ENCODE results near the gene ANGPTL4. TPM values are rescaled to one million over a fixed set of nuclear protein-coding genes. Genes with fewer than 3 reads are reported as not detected.

ANGPTL4 gene
- total RNA-seq, 2 experiments from 2014 or later, result not detected

DNA sequence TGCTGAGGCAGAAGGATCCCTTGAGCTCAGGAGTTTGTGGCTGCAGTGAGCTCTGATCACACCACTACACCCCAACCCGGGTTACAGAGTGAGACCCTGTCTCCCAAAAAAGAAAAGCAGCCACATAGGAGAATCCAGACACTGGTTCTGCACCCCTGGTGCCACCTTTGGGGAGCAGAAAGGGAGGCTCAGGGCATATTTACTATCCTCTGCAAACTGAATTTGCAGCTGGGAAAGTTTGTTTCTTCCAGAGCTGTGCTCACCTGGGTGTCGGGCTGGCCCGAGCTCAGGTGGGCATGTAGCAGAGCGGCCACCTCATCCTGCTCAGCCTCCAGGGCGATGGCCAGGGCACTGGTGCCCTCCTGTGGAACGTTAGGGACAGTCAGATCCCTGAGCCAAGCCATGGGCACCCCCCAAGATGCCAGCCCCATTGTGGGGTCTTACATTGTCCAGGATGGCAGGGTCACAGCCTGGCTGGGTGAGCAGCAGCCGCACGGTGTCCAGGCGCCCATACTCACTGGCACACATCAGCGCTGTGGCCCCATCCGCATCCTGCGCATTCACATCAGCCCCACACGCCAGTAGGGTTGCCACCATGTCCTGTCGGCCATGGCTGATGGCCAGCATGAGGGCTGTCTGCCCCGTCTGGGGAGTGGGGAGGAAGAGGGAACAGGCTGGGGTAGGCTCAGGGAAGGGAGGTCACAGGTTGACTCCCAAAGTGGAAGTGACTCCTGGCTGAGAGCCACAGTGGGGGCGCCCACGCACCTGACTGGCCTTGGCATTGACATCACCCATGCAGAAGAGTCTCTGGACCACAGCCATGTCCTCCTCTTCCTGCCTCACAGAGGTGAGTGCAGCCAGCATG, 39.5 kb upstream of the ANGPTL4 start:
- Mint-ChIP-seq H3K4me3 (no peak overlapping the region), H3K4me1 (peaks cover 34% of the 10 kb centered on the region), H3K27me3 (peaks cover 10% of the 10 kb centered on the region), H3K36me3 (ENCODE audit: low read depth) (peaks cover 26% of the 10 kb centered on the region), H3K27ac (no peak overlapping the region), H3K9me3 (no peaks in the 10 kb centered on the region)
- POLR2A ChIA-PET, result interaction anchor here (0.7 to 1.0 kb wide), 2 partner anchors 8 to 22 kb away, joined by 3 read pairs; no protein-coding TSS in a partner anchor
- no peak for DNase-seq
- CTCF ChIA-PET, result interaction anchor here (0.6 to 1.4 kb wide), 4 partner anchors 10 to 229 kb away, joined by 3 to 4 read pairs (median 4); no protein-coding TSS in a partner anchor

- Mint-ChIP-seq H3K36me3 (ENCODE audit: low read depth) (peaks cover 23% of the 10 kb centered on the region), H3K4me1 (peaks cover 24% of the 10 kb centered on the region), H3K4me3 (no peak overlapping the region), H3K27ac (no peak overlapping the region), H3K27me3 (peaks cover 15% of the 10 kb centered on the region), H3K9me3 (no peaks in the 10 kb centered on the region)
- ChIA-PET CTCF (no interaction called here), POLR2A (no interaction called here)
- no peak for DNase-seq
Measured at GRCh38 chr19:8325454-8325853, 38.5 kb upstream of the ANGPTL4 start.

GRCh38 chr19:8329996-8330395, 34.0 kb upstream of the ANGPTL4 start:
- Mint-ChIP-seq H3K27me3 (peaks cover 25% of the 10 kb centered on the region), H3K36me3 (ENCODE audit: low read depth) (no peaks in the 10 kb centered on the region), H3K4me1 (no peaks in the 10 kb centered on the region), H3K9me3 (no peaks in the 10 kb centered on the region), H3K4me3 (no peak overlapping the region), H3K27ac (no peak overlapping the region)
- ChIA-PET POLR2A (no interaction called here), CTCF (no interaction called here)
- no peak for DNase-seq

GRCh38 chr19:8331263-8331845, 32.6 kb upstream of the ANGPTL4 start:
- Mint-ChIP-seq H3K27me3 (peaks cover 31% of the 10 kb centered on the region), H3K9me3 (no peaks in the 10 kb centered on the region), H3K36me3 (ENCODE audit: low read depth) (no peaks in the 10 kb centered on the region), H3K4me3 (no peak overlapping the region), H3K27ac (no peak overlapping the region), H3K4me1 (peaks cover 5% of the 10 kb centered on the region)
- ChIA-PET POLR2A (no interaction called here), CTCF (no interaction called here)
- DNase-seq, result no peak

DNA sequence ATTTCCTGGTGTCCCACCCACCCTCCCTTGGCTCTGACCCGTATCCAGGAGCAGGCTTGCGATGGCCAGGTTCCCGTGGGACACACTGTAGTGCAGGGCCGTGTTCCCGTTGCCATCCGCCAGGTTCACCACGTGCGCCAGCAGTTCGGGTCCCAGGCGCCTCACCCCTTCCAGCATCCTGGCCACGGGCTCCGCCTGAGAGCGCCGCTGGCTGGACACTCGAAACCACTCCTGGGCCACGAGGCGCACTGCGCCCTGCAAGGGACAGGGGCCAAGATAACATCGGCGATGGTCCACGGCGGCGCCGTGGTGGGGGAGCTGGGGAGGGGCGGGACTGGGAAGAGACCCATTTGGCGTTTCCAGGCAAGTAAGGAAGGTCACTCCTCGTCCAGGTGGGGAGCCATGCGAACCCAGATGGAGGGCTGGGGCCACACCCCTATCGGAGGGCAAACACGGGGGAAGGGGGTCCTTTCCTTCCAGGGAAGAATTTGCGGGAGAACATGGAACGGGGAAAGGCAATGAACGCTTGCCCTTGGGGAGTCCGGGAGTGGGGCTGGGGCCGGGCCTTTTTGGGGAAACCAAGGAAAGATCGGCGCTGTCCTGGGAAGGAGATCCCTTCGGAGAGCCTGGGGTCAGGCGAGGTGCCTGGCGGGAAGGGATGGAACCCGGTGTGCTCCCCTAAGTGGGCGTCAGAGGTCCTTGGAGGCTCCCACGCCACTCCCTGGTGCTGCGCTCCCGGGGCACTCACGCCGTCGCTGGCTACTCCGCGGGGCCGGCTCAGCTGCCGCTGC, 30.8 kb upstream of the ANGPTL4 start:
- peaks cover 36% of the 10 kb centered on the region for H3K27me3 Mint-ChIP-seq
- no peaks in the 10 kb centered on the region for H3K36me3 Mint-ChIP-seq (ENCODE audit: low read depth)
- H3K27ac Mint-ChIP-seq, result no peak overlapping the region
- DNase-seq, result no peak
- POLR2A ChIA-PET, result interaction anchor here (0.6 kb wide), 1 partner anchor 9 kb away, joined by 3 read pairs; no protein-coding TSS in a partner anchor
- CTCF ChIA-PET, result interaction anchor here (0.9 to 2.6 kb wide), 4 partner anchors 10 to 245 kb away, joined by 3 to 14 read pairs (median 4); no protein-coding TSS in a partner anchor
- H3K4me1 Mint-ChIP-seq, result peaks cover 8% of the 10 kb centered on the region
- no peaks in the 10 kb centered on the region for H3K9me3 Mint-ChIP-seq
- H3K4me3 Mint-ChIP-seq, result no peak overlapping the region

DNA sequence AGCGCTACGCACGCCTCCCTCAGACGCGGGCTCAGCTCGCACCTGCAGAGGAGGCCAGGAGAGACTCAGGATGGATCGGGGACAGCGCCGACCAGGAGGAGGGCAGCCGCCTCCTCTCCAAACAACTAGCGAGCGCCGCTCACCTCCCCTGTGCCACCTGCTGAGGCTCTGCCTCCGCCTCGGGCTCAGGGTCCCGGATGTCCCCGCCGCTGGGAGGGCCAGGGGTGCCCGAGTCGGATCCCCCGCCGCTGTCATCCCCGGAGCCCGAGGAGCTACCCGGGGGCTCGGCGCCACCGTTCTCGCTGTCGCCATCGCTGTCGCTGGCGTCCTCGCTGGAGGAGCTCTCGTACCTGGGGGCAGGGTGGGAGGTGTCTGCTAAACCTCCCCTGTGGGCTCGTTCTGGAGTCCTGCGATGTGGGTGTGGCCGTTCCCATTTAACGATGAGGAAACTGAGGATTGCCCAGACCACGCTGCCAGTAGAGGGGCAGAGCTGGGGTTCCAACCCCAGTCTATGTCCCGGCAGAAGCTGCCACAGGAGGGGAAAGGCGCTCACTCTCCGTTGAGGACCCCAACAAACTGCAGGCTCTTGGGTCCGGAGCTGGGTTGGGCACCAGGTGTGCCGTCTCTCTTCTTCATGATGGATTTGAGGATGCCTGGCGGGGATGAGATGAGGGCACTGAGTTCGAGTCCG, 30.0 kb upstream of the ANGPTL4 start:
- H3K9me3 Mint-ChIP-seq, result no peaks in the 10 kb centered on the region
- peaks cover 8% of the 10 kb centered on the region for H3K4me1 Mint-ChIP-seq
- no peaks in the 10 kb centered on the region for H3K36me3 Mint-ChIP-seq (ENCODE audit: low read depth)
- DNase-seq, result no peak
- H3K27ac Mint-ChIP-seq, result no peak overlapping the region
- peak overlapping the region; percentile 16 for H3K4me3 Mint-ChIP-seq
- peaks cover 35% of the 10 kb centered on the region for H3K27me3 Mint-ChIP-seq
- ChIA-PET CTCF (interaction anchor here (0.5 to 2.6 kb wide), 6 partner anchors 10 to 244 kb away, joined by 3 to 14 read pairs (median 3); partner anchors contain the start of genes ANGPTL4 and MARCHF2), POLR2A (no interaction called here)

- ChIA-PET CTCF (interaction anchor here (0.5 to 2.6 kb wide), 10 partner anchors 8 to 243 kb away, joined by 3 to 14 read pairs (median 4); partner anchors contain the start of genes ANGPTL4 and MARCHF2), POLR2A (no interaction called here)
- Mint-ChIP-seq H3K27me3 (peaks cover 38% of the 10 kb centered on the region), H3K4me1 (peaks cover 8% of the 10 kb centered on the region), H3K27ac (no peak overlapping the region), H3K4me3 (peak overlapping the region; percentile 16), H3K9me3 (no peaks in the 10 kb centered on the region), H3K36me3 (ENCODE audit: low read depth) (no peaks in the 10 kb centered on the region)
- peak; percentile 23 for DNase-seq
Measured at GRCh38 chr19:8334458-8335342, 29.3 kb upstream of the ANGPTL4 start.

DNA sequence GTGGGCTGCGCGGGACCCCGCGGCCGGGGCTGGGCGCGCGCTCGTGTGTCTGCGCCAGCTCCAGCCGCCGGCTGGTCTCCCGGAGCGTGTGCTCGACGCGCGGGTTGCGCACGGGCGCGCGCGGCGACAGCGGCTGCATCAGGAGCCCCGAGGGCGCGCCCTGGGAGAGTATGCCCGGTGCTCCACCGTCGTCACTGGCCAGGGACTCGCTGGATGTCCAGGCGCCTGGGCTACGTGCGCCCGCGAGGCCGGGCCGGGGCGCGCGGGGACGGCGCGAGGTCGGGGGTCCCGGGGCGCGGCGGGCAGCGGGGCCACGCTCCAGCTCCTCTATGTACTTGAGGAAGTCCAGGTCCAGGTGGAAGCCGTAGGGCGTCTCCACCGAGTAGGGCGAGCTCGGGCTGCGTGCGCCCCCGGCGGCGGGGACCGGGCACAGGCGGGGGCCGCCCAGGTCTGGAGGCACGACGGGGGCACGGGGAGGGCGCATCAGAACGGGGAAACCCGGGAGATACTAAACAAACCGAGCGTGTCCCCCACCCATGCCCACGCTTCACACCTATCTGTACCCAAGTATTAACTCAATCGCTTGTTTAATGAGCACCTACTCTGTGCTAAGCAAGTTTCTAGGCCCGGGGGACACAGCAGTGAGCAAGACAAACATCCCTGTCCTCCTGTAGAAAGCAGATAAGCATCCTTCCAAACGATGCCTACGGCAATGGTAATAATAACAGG, 28.4 kb upstream of the ANGPTL4 start:
- peak overlapping the region; percentile 35 for H3K4me3 Mint-ChIP-seq
- DNase-seq, result no peak
- H3K4me1 Mint-ChIP-seq, result peaks cover 8% of the 10 kb centered on the region
- H3K36me3 Mint-ChIP-seq (ENCODE audit: low read depth), result no peaks in the 10 kb centered on the region
- no peak overlapping the region for H3K27ac Mint-ChIP-seq
- ChIA-PET CTCF (interaction anchor here (0.6 to 2.6 kb wide), 8 partner anchors 9 to 78 kb away, joined by 3 to 14 read pairs (median 4); partner anchors contain the start of genes ANGPTL4 and MARCHF2), POLR2A (no interaction called here)
- H3K9me3 Mint-ChIP-seq, result no peaks in the 10 kb centered on the region
- H3K27me3 Mint-ChIP-seq, result peaks cover 39% of the 10 kb centered on the region

DNA sequence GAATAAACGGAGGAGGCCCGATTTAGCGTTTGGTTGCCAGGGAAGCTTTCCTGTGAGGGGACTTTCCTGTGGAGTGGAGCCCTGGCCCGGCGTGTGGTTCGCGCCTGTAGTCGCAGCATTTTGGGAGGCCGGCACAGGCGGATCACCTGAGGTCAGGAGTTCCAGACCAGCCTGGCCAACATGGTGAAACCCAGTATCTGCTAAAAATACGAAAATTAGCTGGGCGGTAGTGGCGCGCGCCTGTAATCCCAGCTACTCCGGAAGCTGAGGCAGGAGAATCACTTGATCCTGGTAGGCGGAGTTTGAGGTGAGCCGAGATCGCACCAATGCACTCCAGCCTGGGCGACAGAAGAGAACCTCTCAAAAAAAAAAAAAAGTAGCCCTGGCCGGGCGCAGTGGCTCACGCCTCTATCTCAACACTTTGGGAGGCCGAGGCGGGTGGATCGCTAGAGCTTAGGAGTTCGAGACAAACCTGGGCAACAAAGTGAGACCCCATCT, 27.8 kb upstream of the ANGPTL4 start:
- ChIA-PET POLR2A (no interaction called here), CTCF (interaction anchor here (0.6 to 1.7 kb wide), 6 partner anchors 12 to 308 kb away, joined by 3 to 5 read pairs (median 4); partner anchors contain the start of gene MARCHF2)
- Mint-ChIP-seq H3K4me1 (peaks cover 10% of the 10 kb centered on the region), H3K27ac (no peak overlapping the region), H3K36me3 (ENCODE audit: low read depth) (no peaks in the 10 kb centered on the region), H3K27me3 (peaks cover 43% of the 10 kb centered on the region), H3K9me3 (no peaks in the 10 kb centered on the region), H3K4me3 (peak overlapping the region; percentile 35)
- no peak for DNase-seq

- Mint-ChIP-seq H3K27me3 (peaks cover 45% of the 10 kb centered on the region), H3K9me3 (no peaks in the 10 kb centered on the region), H3K4me1 (peaks cover 10% of the 10 kb centered on the region), H3K36me3 (ENCODE audit: low read depth) (no peaks in the 10 kb centered on the region), H3K27ac (no peak overlapping the region), H3K4me3 (no peak overlapping the region)
- no peak for DNase-seq
- POLR2A ChIA-PET, result no interaction called here
- CTCF ChIA-PET, result interaction anchor here (0.6 to 1.3 kb wide), 4 partner anchors 62 to 307 kb away, joined by 3 to 4 read pairs (median 4); partner anchors contain the start of gene MARCHF2
Measured at GRCh38 chr19:8336660-8337059, 27.3 kb upstream of the ANGPTL4 start.

DNA sequence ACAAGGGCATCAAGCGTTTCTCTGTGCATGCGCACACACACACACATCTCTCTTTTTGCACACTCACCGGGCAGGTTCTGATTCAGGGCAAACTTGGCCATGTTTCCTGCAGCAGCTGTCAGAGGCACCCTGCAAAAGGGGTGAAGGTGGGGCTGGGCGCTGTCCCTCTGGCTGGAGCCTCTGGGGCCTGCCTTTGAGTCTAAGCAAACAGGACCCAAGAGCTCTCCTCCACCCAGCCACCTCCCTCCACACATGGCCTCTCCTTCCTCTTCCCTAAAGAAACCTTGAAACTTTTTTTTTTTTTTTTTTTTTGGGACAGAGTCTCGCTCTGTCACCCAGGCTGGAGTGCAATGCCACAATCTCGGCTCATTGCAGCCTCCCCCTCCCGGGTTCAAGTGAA, 26.2 kb upstream of the ANGPTL4 start:
- no peak for DNase-seq
- ChIA-PET POLR2A (no interaction called here), CTCF (interaction anchor here (0.6 to 1.8 kb wide), 3 partner anchors 11 to 233 kb away, joined by 3 to 6 read pairs (median 3); no protein-coding TSS in a partner anchor)
- Mint-ChIP-seq H3K27ac (no peak overlapping the region), H3K9me3 (no peaks in the 10 kb centered on the region), H3K36me3 (ENCODE audit: low read depth) (no peaks in the 10 kb centered on the region), H3K4me1 (peaks cover 12% of the 10 kb centered on the region), H3K27me3 (peaks cover 47% of the 10 kb centered on the region), H3K4me3 (no peak overlapping the region)
